ENCODE measurements around the gene SERPING1. TPM values are rescaled to one million over a fixed set of nuclear protein-coding genes. Genes with fewer than 3 reads are reported as not detected.

The SERPING1 gene
- total RNA-seq: 16.7 TPM

DNA sequence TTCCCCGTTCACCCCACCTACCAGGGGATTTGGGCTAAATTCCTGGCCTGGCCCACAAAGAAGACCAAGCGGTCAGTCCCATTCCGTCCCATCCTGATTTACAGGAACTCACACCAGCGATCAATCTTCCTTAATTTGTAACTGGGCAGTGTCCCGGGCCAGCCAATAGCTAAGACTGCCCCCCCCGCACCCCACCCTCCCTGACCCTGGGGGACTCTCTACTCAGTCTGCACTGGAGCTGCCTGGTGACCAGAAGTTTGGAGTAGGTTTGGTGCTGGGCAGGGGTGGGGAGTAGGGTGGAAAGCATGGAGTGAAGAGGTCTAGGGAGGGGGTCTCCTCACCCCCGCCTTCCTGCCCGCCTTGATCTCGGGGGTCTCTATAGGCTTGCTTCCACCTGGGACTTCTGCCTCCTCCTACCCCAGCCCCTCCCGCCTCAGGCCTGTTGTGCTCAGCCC lies at the start of gene SERPING1:
TSS of gene SERPING1 (plus strand) at position 225 of the 455 bp plus-strand sequence. CDS start 586 bp downstream, outside the sequence.
- ATAC-seq: peak; percentile 23

DNA sequence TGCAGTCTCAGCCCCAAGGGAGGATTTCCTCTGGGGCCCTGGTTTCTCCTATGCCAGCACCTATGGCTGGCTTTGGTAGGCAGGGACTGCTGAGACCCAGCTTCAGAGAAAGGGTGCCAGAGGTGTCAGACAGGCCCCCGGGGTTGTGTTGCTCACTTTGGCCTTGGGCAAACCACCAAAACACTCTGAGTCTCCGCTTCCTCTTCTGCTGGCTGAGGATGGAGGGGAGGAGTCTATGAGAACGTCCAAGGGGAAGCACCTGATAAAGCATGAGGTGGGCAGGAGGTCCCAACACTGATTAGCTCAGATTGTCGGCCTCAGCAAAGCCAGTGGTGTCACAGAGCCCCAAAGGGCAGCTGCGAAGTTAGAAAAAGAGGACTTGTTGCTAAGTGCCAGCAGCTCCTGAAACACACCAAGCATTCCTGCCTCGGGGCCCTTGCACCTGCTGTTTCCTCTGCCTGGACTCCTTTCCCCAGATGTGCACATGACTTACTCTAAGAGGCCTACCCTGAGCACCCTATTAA lies 49.6 kb upstream of the SERPING1 start:
- peak; percentile 27 for ATAC-seq

DNA sequence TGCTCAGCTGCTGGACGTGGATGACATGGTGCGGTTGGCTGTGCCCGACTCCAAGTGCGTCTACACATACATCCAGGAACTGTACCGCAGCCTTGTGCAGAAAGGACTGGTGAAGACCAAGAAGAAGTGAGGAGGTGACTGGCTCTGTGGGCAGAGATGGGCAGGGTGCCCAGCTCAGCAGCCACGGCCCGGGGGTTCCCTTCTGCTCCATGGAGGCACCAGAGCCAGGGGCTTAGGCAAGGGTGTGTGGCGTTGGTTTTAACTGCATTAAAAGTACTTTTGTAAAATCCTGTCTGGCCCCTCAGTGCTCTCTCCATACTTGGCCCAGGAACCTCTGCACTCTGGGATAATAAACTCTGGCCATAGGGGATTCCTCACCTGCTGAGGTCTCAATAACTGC lies 47.5 kb upstream of the SERPING1 start:
- ATAC-seq: no peak

DNA sequence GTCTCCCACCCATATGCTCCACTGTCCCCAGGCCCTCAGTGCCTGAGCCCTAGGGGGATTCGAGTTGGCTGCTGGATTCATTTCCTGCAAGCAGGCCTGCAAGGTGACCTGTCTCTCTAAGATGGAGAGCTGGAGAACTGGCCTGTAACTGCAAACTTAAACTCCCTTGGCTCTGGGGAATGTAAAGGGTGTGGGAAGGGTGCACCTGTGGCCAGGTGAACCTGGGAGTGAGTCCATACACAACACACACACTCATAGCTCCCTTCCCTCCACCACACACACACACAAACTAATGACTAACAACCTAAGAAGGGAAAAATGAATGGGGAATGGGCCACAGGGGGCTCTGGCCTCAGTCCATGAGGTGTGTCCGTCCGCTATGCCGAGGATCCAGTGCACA lies 45.5 kb upstream of the SERPING1 start:
- ATAC-seq: no peak

DNA sequence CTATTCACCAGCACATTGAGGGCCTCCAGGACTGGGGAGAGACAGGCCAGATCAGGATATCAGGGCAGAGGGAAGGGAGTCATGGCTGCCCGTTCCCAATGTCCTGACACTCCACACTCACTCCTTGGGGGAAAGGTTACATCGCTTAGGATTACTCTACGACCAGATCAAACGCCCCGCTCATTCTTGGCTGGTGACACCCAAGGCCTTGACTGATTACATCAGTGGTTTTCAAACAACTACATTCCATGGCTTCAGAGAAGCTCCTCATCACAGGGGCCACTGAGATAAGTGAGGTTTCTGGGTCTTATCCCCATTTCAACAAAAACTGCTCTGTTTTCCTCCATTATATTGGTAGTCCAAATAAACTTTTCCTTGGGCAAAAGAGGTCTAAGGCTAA lies 45.0 kb upstream of the SERPING1 start:
- ATAC-seq: no peak

DNA sequence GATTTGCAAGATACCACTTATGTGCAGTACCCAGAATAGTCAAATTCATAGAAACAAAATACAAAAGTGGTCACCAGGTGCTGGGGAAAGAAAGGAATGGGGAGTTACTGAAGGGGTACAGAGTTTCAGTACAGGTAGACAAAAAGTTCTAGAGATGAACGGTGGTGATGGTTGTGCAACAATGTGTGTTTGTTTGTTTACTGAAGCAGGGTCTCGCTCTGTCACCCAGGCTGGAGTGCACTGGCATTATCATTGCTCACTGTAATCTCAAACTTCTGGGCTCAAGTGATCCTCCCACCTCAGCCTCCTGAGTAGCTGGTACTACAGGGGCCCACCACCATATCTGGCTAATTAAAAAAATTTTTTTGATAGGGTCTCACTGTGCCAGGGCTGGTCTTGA lies 42.1 kb upstream of the SERPING1 start:
- ATAC-seq: no peak

DNA sequence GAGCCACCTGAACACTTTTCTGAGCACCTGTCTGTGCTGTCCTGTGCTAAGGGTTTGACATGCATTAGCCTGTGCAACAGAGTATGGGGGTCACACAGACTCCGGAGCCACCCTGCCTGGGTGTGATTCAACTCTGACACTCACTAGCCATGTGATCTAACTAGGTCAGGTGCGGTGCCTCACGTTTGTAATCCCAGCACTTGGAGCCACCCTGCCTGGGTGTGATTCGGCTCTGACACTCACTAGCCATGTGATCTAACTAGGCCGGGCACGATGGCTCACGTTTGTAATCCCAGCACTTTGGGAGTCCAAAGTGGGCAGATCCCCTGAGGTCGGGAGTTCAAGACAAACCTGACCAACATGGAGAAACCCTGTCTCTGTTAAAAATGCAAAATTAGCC lies 41.4 kb upstream of the SERPING1 start:
- ATAC-seq: peak; percentile 89

DNA sequence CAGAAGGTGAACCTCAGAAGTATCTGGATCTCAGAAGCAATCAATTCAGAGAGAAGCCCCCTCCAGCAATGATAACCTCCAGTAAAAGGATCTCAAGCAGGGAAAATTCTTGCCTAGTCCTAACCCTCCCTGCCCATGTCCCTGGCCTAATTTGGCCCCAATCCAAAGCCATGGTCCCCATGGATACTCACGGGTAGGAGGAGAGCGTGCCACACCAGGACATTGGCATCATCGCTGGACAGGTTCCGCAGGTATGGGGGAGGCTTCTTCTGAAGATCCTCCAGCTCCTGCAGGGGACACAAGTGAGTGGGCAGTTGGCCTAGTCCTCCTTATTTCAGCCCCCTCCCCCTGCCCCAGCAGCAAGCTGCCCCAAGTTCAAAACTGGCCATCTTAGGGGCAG lies 37.3 kb upstream of the SERPING1 start:
- peak; percentile 42 for ATAC-seq

DNA sequence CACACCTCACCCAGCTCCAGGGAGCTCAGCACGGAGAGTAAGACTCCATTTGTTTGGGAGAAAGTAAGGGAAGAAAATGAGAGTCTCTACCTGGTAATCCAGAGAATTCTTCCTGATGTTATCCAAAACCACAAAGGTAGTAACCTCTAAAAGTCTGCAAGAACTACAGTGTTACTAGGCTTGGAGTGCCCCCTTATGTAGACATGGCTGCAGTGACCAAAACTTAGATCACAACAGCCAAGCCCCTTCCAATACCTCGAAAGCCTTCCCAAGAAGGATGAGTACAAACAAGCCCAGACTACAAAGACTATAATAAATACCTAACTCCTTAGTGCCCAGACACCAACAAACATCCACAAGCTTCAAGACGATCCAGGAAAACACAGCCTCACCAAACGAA lies 34.9 kb upstream of the SERPING1 start:
- ATAC-seq: no peak

DNA sequence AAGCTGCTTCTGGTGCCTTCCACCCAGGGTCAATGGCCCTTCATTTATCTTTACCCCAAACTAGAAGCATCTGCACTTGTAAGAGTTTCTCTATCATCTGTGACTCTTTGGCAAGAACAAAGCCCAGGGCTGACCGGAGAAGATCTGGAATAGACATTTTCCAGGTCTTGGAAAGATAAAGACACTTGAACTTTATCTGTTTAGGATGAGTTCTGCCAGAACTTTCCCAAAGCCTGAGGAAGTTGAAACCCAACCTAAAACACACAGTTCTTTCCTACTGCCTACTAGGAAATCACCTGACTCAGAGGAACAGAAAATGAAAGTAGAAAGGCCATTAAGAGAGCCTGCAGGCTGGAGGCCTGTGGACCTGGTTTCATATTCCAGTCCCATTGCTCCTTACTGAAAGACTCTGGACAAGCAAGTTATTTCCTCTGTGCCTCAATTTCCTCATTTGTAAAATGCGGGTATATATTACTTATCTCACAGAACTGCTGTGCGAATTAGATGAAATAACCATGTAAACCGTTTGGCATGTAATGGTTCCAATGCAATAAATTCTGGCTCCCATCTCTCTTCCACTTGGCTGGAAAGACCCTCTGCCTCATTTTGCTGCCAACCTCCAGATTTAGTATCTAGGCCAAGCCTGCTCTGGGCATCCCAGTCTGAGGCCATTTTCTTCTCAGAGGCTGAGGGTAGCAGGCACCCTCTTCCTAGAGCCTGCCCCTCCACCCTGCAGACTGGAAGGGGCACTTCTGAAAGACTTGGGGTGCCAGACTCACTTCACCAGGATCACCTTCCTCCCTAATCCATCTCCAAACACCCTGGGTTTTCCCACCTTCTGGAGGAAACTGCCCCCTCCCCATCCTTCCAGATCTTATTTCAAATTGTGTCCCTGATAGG lies 31.2 kb upstream of the SERPING1 start:
- ATAC-seq: no peak

DNA sequence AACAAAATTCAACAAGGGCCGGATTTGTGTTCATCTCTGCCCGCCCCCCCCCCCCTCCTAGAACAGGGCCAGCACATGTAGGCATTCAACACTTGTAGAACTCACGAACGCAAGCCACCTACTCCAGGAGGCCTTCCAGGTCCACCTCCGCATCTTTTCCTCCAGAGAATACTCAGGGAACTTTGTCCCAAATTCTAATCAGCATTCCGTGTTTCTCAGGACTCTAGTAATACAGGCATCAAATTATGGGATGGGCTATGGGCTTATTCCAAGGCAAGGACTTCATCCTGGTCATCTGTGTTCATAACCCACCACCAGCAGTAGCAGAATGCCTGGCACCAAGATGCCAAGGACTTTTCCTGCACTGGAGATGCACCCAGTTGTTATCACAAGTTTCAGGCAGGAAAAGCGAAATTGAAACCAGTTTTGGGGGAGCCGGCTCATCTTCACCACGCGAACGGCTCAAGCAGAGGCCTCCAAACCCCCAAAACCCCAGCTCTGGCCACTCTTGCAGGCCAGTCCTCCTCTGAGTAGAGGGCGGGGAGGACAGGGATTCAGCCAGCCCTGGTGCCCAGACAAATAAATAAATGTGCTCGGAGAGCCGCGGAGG lies 30.5 kb upstream of the SERPING1 start:
- no peak for ATAC-seq

DNA sequence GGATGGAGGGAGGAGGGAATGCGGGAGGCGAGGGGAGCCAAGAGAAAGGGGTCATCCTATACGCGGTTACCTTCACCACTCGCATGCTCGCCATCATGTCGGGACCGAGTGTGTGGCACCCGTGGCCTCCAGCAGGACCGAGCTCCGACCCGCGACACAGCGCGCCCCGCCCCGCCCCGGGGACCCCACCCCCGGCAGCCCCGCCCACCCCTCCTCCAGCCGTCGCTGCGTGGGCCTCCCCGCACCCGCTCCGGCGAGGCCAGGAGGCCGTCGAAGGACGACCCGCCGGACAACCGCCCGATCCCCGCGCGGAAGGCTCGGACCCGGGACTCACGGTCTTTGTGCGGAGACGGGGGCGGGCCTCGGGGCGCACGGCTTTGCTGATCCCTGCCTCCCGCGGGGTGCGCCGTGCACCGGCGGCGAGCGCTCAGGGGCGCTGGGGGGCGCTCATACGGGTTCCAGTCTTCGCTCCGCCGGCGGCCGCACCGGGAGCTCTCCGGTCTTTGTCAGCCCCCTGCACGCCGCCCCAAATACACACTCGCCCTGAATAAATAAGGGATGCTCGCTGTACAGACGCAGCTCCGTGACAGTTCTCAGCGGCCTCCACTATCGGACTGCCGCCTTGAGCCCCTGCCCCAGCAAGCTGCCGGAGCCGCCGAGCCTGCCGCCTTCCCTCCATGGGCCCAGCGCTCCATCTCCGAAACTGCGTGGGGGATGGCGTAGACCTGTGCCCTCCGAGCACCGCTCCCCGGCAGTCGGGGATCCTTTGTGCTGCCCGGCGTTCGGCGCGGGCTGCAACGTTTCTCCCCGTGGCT lies 29.8 kb upstream of the SERPING1 start, which contains the start of gene UBE2L6:
TSS of gene UBE2L6 (minus strand) at position 158 of the 815 bp plus-strand sequence. CDS start at position 97, 61 bp downstream.
- peak; percentile 82 for ATAC-seq

DNA sequence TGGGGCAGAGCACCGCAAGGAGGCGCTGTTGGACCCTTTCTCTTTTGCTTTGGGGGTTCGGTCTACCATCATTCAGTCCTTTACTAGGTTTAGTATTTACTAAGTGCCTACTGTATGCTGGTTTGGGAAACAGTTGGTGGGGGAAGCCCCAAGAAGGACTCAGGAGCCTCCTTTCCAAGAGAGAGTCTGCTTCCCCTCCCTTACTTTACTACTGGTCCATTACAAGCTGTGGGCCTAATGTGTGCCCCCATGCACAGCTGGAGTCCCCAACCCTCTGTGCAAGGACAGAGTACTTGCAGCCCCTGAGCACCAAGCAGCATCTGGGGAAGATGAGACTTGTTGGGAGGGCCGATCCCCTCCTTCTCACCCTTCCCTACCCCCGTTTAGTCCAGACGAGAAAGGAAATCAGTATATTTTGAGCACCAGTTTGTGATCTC lies 29.1 kb upstream of the SERPING1 start:
- ATAC-seq: no peak

DNA sequence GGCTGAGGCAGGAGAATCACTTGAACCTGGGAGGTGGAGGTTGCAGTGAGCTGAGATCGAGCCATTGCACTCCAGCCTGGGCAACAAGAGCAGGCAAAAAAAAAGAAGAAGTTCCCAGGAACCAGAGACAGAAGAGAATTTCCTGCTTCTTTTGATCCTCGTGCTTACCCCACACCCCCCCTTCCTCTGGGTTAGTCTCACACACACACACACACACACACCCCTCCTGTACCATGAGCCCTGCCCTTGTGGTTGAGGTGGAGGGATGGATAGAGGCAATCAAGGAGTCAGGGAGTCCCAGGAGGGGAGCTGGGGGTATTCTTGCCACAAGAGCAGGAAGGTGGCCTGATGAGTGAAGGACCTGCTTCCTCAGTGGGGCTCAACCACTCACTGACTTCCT lies 25.9 kb upstream of the SERPING1 start:
- ATAC-seq: no peak

DNA sequence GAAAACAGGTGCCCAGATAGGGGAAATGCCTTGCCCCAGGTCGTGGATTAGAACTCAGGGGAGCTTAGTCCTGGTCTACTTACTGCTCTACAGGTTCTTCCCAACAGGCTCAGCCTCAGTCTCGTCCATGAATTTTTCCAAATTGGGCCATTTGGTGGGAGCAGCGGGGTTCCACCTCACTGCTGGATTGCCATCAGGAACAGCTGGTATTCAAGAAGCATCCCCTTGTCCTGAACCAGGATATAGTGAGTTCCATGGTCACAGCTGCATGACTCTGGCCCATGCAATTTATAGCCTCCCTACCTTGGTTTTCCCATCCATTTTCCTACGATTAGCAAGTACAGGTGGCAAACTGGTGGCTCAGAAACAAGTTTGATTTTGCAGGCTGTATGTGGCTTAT lies 23.4 kb upstream of the SERPING1 start:
- no peak for ATAC-seq

DNA sequence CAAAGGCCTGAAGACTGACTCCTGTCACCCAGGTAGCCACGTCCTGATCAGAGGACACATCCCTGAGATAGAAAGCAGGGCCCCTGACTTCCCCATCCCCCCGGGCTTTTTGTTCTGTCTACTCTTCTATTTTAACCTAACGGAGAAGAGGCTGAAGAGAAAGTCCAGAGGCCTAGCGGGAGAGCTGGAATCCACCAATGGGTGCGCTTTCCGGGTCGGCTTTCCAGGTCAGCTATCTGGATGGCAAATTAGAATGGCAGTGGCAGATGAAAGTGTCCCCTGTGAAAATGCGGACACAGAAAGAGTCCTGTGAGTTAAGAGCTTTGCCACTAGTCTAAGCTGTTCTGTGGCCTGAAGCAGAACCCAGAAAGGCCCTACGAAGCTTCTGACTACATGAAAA lies 13.1 kb upstream of the SERPING1 start:
- no peak for ATAC-seq

DNA sequence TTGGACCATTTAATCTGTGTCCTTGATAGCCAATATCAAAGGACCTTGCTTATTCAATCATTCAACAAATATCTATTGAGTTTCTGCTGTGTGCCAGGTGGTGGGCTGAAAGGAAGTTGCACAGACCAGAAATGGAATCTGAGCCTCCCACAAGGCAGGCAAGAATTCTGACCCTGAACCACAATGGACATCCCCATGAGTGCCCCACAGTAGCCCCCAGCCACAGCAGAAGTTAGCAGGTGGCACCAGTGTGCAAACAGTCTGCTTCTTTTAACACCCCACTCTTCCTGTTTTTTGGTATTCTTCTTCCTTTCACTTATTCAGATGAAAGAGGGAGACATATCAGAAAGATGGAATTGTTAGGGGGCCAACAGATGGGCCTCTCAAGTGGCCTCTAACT lies 12.2 kb upstream of the SERPING1 start:
- ATAC-seq: no peak

DNA sequence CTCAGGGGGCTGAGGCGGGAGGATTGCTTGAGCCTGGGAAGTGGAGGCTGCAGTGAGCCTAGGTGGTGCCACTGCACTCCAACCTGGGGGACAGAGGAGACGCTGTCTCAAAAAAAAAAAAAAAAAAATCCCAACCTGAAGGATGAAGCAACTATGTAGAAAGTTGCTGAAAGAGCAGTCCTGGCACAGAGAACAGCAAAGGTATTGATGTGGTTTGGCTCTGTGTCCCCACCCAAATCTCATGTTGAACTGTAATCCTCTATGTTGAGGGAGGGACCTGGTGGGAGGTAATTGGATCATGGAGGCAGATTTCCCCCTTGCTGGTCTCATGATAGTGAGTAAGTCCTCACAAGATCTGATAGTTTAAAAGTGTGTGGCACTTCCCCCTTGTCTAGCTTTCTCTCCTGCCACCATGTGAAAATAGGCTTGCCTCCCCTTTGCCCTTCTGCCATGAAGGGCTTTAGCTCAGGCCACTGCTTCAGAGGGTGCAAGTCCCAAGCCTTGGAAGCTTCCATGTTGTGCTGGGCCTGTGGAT lies 10.7 kb upstream of the SERPING1 start:
- ATAC-seq: no peak

DNA sequence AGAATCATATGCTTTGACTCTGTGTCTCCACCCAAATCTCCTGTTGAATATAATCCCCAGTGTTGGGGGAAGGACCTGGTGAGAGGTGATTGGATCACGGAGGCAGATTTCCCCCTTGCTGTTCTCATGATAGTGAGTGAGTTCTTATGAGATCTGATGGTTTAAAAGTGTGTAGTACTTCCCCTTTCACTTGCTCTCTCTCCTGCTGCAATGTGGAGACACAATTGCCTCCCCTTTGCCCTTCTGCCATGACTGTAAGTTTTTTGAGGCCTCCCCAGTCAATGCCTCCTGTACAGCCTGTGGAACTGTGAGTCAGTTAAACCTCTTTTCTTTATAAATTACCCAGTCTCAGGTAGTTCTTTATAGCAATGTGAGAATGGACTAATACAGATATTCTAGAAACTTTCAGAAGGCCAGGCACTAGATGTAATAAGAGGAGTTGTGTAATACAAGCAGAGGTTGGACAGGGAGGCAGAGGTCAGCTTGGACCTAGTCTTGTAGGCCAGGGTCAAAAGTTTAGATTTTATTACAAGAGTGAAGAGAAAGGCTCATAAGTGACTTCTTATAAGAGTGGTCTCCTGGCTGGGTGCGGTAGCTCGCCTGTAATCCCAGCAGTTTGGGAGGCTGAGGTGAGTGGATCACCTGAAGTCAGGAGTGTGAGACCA lies 9.3 kb upstream of the SERPING1 start:
- ATAC-seq: no peak

DNA sequence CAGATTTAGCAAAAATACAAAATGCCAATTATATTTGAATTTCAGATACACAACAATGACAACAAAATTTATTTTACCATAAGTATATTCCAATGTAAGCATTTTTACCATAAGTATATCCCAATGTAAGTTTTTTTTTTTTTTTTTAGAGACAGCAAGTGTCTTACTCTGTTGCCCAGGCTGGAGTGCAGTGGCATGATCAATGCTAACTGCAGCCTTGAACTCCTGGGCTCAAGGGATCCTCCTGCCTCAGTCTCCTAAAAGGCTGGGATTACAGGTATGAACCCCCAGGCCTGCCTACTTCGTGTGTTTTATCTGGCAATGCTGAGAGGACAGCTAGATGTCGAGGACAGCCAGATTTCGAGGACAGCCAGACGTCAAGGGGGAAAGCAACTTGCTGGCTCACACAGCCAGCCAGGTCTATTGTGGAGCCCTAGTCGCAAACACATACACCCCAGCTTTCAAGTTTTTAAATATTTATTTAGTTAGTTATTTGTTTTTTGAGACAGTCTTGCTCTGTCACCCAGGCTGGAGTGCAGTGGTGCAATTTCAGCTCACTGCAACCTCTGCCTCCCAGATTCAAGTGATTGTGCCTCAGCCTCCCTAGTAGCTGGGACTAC lies 1.1 kb upstream of the SERPING1 start:
- no peak for ATAC-seq

Data from esophagus mucosa (tissue), 1 donor.